HG03558 (cell line): Measurements from ENCODE around the gene ANKS1A.
"Not testable (repeated sequence)": the region's sequence is repeated elsewhere in the genome, so short reads cannot be mapped to it uniquely, and the experiment has no call there.

Source experiments
- ATAC-seq: cut with Tn5 transposase; IDR thresholded peaks from one replicate; pipeline ENCODE4 v1.9.1; 2021; ENCODE audit warnings: moderate number of reproducible peaks; ENCODE audit not compliant: unreplicated experiment; ENCODE audit errors: extremely low read depth

The ANKS1A gene

DNA sequence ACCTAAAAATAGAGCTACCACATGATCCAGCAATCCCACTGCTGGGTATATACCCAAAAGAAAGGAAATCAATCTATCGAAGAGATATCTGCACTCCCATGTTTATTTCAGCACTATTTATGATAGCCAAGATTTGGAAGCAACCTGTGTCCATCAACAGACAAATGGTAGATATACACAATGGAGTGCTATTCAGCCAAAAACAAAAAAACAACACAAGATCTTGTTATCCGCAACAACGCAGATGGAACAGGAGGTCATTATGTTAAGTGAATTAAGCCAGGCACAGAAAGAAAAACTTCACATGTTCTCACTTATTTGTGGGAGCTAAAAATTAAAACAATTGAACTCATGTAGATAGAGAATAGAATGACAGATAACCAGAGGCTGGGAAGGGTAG, 249.1 kb downstream of the ANKS1A start:
- ATAC-seq, result not testable (repeated sequence)

DNA sequence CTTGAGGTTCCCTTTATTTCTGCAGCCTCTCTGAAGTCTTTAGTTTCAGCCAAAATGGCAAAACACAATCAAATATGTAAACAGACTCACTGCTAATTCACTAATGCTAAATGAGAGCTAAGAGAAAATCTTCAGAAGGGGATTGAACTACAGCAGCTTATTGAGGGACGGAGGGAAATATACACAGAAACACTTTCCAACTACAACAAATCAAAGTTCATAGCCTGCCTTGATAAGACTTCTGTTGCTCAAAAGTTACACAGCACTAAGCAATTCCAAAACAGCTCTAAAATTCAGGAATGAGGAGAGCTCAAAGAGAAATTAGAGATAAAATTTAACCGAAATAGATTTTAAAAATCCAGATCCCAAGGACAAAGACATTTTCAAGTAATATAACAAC, 250.4 kb downstream of the ANKS1A start:
- ATAC-seq, result no peak

DNA sequence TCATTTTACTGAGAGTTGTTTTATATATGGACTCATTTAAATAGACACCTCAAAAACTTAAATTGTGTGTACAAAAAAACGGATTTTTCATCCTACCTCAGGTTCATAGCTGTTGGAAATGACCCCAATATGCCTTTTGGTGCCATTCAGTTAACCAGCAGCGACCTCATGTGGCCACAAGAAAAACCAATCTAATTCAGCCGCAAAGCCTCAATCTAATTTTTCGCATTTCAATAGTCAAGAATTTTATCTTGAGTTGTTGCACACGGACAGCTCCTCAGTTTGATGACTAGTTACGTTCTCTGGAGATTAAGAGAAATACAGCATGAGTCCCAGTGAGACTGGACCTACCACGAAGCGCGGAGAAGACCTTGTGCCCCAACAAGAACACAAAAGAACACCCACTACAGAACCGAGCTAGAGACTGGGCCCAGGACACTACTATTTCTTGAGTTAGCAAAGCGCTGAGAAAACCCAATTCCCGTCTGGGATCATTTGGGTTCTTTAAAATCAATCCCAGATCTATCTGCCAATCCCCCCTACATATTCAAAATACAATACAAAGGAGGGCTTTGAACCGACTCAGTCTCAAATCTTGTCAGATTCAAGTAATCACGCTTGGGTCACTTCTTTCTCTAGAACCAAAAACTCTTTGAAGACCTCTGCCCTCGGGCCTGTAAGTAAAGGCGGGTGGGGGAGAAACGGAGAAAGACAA, 251.0 kb downstream of the ANKS1A start:
- ATAC-seq, result no peak

DNA sequence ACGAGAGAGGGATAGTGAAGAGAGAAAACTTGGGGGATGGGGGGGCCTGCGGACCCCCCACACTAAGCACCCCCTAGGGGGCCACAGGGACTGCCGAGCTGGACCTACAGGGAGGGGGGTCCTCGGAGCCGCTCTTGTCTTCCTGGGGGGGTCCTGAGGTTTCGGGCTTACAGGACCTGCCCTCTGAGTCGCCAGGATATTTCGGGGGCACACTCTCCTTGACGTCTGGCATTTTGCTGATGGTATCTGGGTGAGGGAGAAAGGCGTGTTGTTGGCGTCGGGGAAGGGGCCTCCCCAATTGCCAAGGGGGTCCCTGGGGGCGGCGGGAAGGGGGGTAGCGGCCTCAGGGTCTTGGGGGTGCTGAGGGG, 251.6 kb downstream of the ANKS1A start:
- no peak for ATAC-seq
